Suppressor macrophage (primary cell): ENCODE data around the gene KIAA0513.
"Not testable (repeated sequence)": the region's sequence is repeated elsewhere in the genome, so short reads cannot be mapped to it uniquely, and the experiment has no call there.

Source experiments
- DNase-seq, 4 experiments: peaks; one replicate each; pipeline ENCODE4 v3.0.0-alpha.2; 2020 to 2022

The KIAA0513 gene

DNA sequence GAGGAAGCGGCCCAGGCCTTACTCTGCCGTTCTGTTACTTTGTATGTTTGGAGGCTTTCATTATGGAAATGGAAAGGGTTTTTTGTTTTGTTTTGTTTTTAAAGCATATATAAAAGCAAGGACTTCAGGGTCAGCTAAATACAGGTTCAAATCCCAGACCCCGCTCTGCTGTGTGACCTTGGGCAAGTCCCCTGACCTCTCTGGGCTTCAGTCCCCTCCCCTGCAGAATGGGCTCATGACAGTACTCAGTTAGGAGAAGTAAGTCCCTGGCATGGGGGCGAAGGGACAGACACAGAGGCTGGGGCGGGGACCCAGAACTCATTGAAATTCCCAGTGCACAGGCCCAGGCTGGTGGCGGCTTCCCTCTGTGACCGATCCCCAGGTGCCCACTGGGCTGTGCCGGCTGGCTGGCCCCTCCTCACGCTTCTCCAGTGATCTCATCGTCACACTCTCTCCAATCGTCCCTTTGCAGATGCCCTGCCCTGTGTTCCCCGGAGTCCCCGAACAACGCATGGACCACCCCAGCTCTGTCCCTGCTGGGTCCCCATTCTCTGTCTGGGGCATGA lies 85.7 kb downstream of the KIAA0513 start:
- DNase-seq: no peak

DNA sequence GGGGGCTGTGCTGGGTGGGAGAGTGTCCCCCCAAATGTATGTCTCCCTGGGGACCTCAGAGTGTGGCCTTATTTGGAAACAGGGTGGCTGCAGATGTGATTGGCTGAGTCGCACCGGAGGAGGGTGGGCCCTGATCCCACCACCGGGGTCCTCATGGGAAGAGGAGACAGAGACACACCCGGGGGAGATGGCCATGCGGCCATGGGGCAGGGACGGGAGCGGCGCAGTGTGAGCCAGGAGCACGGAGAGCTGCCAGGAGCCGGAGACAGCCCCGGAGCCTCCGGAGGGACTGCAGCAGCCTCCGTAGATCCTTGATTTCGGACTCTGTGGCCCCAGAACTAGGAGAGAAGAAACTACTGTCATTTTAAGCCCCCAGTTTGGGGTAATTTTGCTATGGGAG lies 86.3 kb downstream of the KIAA0513 start:
- DNase-seq: no peak

DNA sequence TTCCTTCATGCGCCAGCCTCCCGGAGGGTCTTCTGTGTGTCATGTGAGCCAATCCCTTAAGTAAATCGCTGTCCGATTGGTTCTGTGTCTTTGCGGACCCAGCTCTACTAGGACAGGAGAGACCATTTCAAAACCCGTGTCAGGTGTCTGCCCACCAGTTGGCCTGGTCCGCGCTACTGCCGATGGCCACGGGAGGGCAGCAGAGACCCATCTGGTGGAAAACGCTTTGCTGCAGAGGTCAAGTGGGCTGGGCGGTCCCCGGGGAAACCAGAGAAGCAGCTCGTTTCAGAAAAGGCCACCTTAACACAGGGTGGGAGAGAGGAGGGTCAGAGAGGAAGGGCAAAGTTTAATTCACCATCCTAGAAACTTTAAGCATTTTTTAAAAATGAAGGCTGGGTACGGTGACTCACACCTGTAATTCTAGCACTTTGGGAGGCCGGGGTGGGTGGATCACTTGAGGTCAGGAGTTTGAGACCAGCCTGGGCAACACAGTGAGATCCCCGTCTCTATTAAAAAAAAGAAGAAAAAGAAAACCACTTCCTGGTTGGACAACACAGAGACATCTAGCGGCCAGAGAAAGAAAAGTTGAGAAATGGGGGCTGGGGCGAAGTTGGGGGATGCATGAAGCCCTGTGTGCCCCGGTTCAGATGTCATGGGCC lies 87.4 kb downstream of the KIAA0513 start:
- peak; percentile 87 to 94 (median 93) for DNase-seq

DNA sequence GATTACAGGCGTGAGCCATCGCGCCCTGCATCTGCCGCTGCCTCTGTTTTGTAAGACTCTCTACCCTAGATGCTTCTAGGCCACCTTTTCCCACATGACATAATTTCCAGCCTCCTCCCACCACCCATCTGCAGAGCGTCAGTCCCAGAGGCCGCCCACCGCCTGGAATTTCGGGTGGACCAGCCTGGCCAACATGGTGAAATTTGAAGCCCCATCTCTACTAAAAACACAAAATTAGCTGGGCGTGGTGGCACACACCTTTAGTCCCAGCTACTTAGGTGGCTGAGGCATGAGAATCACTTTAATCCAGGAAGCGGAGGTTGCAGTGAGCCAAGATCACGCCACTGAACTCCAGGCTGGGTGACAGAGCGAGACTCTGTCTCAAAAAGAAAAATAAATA lies 89.8 kb downstream of the KIAA0513 start:
- DNase-seq: no peak

DNA sequence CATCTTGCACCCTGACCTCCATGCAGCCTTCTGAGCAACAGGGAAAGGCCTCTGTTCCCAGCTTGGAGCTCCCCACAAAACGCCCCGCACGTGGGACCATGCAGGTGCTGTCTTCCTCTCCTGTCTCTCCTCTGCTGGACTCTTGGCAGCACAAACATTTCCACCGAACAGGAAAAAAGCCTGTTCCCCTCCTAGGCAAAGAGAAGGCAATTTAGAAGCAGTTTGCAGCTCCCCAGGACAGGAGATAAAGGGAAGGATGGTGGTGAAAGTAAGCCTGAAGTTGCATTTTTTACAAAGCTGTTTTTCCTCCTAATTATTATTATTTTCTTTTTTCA lies 92.4 kb downstream of the KIAA0513 start:
- no peak for DNase-seq

DNA sequence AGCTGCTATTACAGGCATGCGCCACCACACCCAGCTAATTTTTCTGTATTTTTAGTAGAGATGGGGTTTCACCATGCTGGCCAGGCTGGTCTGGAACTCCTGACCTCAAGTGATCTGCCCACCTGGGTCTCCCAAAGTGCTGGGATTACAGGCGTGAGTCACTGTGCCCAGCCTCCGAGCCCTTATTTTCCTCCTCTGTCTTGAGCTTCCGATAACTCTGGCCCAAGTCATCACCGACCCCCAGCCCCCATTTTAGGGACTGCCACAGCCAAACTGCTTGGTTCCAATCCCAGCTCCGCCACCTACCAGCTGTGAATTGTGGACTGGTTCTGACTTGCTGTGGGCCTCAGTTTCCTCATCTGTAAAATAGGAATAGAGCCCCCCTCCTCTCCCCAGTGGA lies 95.8 kb downstream of the KIAA0513 start:
- not testable (repeated sequence) for DNase-seq

DNA sequence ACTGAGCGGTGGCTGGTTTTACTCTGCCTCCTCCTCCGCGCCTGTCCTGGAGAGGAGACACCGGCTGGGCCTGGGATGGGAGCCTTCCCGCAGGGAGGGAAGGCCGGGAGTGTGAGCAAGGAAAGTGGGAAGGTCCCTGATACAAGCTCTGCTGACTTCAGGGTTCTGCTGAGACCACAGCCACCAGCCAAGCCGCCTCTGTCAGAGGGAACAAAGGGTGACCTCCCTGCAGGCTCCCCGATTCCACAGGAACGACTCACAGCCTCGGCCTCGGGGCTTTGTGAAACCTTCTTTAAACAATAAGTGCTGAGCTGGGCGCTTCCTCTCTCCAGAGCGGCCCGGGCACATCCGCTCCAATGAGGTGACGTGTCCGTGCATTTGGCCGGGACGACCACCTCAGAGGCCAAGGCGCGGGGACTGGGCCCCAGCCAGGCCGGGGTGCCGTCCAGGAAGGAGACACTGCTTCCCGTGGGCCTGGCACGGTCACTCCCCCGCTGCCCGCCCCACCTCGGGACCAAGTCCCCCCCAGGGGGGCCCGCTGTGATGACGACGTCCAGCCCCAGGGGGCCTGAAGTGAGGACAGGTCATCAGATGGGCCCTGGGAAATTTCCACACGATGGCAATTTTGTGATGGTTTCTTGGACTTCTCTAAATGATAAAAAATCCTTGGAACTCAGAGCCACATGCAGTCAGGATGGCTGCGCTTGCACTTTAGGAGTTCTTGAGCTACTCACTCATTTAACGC lies 96.5 kb downstream of the KIAA0513 start:
- peak in 1 of 4 experiments; percentile 39 for DNase-seq

DNA sequence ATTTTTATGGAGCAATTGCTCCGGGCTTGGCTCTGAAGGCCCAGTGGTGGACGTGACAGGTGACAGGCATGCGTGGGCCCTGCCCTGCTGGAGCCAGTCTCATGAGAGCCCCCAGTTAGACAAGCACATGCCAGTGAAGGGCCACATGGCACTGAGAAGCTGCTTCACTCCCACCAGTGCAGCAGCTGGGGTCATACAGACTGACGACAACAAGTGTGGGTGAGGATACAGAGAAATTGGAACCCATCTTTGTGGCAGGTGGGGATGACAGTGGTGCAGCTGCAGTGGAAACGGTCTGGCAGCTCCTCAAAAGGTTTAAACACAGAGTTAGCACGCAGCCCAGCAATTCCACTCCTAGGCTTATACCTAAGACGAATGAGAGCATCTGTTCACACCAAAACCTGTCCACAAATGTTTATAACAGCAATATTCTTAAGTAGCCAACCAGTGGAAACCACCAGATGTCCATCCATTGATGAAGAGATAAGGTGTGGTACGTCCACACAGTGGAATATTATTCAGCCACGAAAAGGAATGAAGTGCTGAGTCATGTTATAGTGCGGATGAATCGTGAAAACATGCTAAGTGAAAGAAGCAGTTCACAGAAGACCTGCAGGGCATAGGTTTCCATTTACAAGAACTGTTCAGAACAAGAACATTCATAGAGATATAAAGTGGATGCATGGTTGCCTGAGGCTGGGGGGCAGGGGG lies 97.2 kb downstream of the KIAA0513 start:
- DNase-seq: no peak

DNA sequence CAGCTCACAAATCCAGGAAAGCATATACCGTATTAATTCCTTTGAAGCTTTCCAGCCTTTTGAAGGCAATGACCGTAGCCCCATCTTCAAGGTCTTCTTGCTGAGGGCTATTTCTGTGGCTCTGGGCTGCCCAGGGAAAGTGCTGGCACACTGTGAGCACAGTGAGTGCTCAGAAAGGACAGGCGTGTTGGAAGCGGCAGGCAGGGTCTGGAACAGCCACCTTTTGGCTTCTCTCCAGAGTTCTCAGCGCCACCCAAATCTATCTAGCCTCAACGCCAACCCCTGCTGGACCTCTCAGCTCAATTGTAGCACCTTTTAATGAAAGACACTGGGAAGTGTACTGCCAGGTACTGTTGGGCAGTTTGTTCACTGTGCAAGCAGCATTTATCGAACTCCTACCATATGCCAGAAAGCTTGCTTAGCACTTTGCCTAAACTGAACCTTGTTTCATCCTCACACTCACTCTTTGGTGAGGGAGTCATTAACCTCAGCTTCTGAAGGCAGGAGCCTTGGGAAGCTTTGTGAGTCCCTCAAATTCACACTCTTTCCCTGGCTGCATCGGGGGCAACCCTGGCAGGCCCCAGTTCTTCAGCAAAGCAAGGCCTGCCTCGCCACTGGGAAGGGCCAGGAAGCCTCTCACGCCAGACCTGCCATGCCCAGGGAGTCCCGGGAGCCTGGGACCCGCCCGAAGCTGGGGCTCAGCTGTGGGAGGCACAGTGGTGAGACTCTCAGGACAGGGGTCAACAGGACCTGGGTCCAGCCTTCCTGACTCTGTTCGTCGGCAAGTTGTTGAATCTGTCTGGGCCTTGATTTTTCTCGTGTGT lies 98.2 kb downstream of the KIAA0513 start:
- DNase-seq: no peak

DNA sequence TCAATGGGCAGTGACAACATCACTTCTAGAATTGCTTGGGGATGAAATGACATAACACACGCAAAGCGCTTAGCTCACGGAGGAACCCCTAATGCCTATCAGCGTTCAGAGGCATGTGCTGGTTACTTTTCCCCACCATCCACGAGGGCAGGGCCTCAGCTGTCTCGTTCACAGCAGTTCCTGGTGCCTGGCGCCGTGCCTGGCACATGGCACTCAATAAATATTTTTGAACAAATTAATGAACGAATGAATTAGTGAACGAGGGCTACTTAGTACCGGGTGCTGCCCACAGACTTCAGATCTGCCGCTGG lies 98.8 kb downstream of the KIAA0513 start:
- DNase-seq: no peak

DNA sequence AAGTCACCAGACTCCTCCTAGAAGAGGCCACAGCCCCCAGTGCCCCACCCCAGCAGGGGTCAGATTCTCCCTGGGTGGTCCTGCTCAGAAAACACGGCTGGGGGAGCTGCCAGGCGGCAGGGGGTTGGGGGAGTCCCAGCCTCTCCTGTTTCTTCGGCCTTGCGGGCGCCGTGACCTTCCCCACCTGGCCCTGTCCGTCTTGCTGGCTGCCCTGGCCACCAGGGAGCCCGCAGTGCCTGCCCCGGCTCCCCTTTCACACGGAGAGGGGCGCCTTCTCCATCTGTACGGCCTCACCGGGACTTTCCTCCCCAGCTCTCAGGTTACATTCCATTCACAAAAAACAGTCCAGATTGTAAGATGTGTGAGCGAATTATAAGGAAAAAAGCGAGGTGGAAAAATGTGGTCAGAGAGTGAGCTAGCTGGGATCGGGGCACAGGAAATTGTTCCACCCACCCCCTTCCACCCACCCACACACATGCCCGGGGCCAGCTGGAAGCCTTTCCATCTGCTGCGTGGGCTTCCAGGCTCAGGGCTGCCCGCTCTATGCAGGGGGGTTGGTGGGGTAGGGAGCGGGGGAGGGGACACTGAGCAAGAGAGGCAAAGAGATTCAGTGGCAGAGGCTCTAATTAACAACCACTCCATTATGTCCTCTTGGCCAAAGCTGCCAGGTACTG lies 99.2 kb downstream of the KIAA0513 start:
- DNase-seq: peak; percentile 38 to 77 (median 71)

DNA sequence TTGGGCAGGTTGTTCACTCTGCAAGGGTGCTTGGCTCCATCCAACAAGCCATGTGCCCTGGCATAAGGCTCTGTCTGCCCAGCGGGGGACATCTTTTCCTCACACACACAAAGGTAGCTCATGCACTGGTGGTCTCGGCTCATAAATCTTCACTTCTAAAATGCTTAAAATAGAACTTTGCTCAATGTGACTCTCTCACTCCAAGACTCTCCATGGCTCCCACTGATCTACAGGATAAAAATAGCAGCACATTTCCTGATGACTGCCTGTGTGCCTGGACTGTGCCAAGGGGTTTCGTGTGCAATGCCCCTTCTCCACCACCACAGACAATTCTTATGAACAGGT lies 99.8 kb downstream of the KIAA0513 start:
- DNase-seq: no peak

DNA sequence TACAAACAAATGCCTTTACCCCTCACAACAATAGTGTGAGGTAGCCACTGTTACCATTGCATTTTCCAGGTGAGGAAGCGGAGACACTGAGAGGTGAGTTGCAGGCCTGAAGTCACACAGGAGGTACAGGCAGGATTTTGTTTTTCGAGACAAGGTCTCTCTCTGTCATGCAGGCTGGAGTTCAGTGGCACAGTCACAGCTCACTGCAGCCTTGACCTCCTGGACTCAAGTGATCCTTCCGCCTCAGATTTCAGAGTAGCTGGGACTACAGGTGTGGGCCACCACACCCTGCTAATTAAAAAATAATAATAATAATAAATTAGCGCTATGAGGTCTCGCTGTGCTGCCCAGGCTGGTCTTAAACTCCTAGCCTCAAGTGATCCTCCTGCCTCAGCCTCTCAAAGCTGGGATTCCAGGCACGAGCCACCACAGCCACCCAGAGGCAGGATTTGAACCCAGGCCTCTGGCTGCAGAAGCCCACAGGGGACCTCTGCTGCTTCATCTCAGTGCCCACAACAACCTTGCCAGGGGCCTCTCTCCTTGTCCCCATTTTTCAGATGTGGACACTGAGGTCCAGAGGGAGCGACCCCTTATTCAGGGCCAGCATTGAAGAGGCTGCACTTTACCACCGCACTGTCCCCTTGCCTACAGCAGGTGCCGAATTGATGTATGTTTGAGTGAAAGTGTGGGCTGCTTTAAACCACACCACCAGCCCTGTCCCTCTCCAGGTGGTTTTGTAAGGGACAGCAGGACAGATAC lies 100.7 kb downstream of the KIAA0513 start:
- DNase-seq: no peak

DNA sequence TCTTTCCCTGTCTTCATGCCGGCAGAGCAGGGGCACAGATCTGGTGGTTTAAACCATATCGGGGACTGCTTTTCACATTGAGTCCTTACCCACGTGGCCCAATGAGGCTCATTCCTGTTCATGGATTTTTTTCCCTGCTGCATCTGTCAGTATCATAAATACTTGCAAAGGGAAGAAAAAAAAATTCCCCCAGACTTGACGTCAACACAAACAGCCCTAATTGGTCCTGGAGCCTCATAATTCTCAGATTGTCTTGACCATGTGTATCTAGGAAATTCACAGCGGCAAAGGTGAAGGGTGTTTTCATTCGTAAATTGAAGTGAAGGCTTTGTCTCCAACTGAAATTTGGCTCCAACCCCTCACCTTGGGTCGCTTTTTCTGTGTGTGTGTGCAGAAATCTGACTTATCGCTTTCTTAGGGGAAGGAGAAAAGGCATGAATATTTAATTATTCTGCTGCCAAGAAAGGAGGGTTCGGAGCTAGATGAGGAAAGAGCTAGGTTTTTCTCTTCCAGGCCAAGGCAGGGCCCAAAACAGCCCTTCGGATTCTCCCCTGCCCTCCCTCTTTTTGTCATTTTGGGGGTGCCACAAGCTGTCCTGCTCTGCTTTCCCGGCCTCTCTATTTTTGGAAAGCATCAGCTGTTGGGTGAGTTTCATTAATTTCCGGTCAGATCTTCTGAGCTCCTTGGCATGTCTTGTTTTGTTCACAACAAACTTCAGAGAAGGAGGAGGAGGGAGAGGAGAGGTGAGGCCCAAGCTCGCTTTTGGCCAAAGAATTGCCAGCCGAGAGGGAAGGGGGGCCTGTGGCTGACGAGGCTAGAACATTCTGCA lies 102.5 kb downstream of the KIAA0513 start:
- DNase-seq: no peak

DNA sequence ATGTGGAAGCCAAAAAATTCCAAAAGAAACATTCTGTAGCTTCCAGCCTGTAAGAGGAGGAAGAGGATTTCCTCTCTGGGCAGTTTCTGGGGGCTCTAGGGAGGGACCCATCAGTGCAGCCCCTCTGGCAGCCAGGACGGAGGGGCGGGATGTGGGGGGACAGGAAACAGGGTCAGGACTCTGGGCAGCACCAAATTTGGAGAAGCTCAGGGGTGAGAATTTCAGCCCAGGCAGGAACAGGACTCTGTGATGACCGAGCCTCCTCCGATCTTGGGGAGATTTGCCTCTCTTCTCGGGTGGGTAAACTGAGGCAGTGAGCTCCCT lies 103.1 kb downstream of the KIAA0513 start:
- no peak for DNase-seq

DNA sequence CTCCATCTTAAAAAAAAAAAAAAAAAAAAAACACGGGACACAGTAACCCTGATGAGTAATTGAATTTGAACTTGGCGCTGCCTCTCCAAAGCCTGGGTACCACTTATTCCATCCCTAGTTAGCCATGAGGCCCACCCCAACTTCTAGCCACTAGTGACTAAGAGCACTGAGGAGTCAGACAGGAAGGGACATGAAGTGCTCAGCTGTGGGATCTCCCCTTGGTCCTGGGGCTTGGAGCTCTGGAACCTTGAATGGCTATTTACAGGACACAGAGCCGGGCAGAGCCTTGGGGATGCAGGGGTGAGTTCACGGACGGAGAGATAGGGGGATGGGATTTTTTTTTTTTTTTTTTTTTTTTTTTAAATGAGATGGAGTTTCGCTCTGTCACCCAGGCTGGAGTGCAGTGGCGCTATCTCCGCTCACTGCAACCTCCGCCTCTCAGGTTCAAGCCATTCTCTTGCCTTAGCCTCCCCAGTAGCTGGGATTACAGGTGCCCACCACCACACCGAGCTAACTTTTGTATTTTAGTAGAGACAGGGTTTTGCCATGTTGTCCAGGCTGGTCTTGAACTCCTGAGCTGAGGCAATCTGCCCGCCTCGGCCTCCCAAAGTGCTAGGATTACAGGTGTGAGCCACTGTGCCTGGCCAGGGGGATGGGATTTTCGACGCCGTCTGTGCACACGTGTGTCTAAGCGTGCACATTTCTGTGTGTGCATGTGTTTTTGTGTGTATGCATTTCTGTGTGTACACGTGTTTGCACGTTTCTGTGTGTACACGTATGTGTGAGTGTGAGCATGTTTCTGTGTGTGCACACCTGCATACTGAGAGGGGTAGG lies 105.1 kb downstream of the KIAA0513 start:
- no peak for DNase-seq

DNA sequence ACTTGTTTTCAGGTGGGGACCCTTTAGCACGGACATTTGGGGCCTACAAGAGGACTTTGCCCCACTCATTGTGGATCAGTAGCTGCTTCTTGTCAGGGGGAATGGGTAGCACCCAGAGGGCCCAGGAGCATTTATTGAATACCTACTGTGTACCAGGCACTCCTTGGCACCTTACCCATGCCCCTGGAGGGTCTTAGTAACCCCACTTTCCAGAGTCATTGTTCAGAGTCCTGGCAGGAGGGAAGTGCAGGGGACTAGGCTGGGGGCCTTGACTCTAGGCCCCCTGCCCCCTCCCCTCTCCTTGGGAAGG lies 105.7 kb downstream of the KIAA0513 start:
- DNase-seq: no peak

DNA sequence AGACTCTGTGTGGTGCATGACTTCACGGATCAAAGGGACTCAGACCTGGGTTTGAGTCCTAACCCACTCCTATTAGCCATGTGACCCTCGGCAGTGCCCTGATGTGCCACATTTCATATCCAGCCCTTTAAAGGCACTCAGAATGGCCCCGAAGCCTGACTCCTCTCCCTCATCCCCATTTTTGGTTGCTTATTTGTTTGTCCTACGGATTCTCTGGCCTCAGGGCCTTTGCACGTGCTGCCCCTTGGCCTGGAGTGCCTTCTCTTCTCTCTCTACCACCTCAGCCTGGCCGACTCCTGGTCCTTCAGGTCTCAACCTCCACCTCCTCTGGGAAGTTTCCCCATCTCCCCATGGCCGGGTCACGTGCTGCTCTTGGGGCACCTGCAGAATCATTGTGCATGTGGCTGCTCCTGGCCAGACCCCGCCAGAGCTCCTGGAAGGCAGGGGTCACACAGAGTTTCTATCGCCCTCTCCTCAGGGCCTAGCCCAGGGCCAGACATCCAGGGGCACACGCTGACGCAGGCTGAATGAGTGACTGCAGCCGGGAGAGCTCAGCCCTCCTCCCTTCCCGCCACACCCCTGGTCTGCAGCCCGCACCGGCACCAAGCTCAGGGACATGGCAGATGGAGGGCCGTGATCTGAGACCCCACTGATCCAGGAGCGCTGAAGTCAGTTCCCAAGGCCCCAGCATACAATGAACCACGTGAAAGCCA lies 106.6 kb downstream of the KIAA0513 start:
- DNase-seq: no peak

DNA sequence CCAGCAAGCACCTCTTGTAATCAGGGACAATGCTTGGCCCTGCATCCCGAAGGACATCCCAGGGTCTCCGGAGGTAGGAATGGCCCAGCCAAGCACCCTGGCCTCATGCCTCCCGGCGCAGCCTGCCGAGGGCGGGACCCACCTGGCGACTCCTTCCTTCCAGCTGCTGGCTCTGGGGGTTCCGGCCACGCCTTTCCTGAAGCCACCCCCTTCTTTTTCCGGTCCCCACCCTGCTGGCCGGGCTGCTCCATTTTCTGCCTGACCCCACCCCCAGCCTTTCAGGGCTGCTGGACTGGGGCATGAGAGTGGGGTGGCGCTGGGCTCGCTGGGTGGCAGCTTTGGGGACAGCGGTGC lies 107.2 kb downstream of the KIAA0513 start:
- DNase-seq: no peak
